Measurements from ENCODE around the gene TXNIP. TPM values are rescaled to one million over a fixed set of nuclear protein-coding genes. Genes with fewer than 3 reads are reported as not detected.

Gene TXNIP
- total RNA-seq, 1 experiment from 2014 or later, result 23.2 TPM

GRCh38 chr1:145977486-145978470 lies 18.6 kb downstream of the TXNIP start:
- DNase-seq, result peak; percentile 79
- H3K14ac ChIP-seq (ENCODE audit: insufficient read depth, low read length), result no peak overlapping the region
- no peak overlapping the region for H2AK5ac ChIP-seq (ENCODE audit: insufficient read length, low read length)
- no peak overlapping the region for H3K9ac ChIP-seq (ENCODE audit: extremely low read depth, insufficient read length, low read length)
- no peaks in the 10 kb centered on the region for H3K23me2 ChIP-seq (ENCODE audit: insufficient read length, low read depth, low read length, poor library complexity, severe bottlenecking)
- no peaks in the 10 kb centered on the region for H3K36me3 Mint-ChIP-seq (ENCODE audit: insufficient read depth in 1 of 3, low read depth in 3 of 3)
- no peaks in the 10 kb centered on the region for H3K27me3 ChIP-seq (ENCODE audit: insufficient read depth, low read length)
- no peaks in the 10 kb centered on the region for H3K9me3 Mint-ChIP-seq
- H3K56ac ChIP-seq (ENCODE audit: insufficient read length, low read depth, low read length), result no peak overlapping the region
- WGBS (ENCODE audit: extremely low coverage, insufficient read length, low lambda C conversion rate), result no CpG with 5 or more reads among the region's 9 CpGs
- H2BK20ac ChIP-seq (ENCODE audit: low read depth, low read length, poor library complexity, severe bottlenecking), result no peak overlapping the region
- H2AFZ ChIP-seq (ENCODE audit: low read length), result no peak overlapping the region
- H3K23ac ChIP-seq (ENCODE audit: insufficient read length, low read depth, low read length), result no peak overlapping the region
- H3K4me1 Mint-ChIP-seq, result peaks cover 7 to 17% of the 10 kb centered on the region in 2 experiments
- TF ChIP-seq CTCF (conservative IDR thresholded peaks at IDR 0.05), result peak; percentile 90
- H3K79me1 ChIP-seq (ENCODE audit: insufficient read depth, low read depth, low read length, poor library complexity, severe bottlenecking), result no peaks in the 10 kb centered on the region
- no peak overlapping the region for H3K18ac ChIP-seq (ENCODE audit: insufficient read length, low read depth, low read length)
- no peaks in the 10 kb centered on the region for H4K20me1 ChIP-seq (ENCODE audit: control insufficient read depth, insufficient read depth, insufficient read length)
- H4K5ac ChIP-seq (ENCODE audit: insufficient read length, low read depth, low read length), result no peak overlapping the region
- H3K4ac ChIP-seq (ENCODE audit: low read depth, low read length), result no peak overlapping the region
- H3K4me3 Mint-ChIP-seq, result peak overlapping the region; percentile 25 to 43; a peak in 2 of 5 replicates
- H3K4me2 ChIP-seq (ENCODE audit: insufficient read depth, insufficient read length, low read length), result no peak overlapping the region
- H3K9me3 ChIP-seq (ENCODE audit: control insufficient read depth, low read depth, low read length), result no peaks in the 10 kb centered on the region
- H2BK120ac ChIP-seq (ENCODE audit: low read depth, low read length, poor library complexity, severe bottlenecking), result no peak overlapping the region
- H3K27ac ChIP-seq (ENCODE audit: insufficient read length, low read depth, low read length), result peak overlapping the region; percentile 95
- no peak overlapping the region for H4K91ac ChIP-seq (ENCODE audit: insufficient read length, low read depth, low read length)
- H3T11ph ChIP-seq (ENCODE audit: low read length), result no peak overlapping the region
- no peak overlapping the region for H2BK15ac ChIP-seq (ENCODE audit: low read depth, low read length)
- H2BK12ac ChIP-seq (ENCODE audit: insufficient read length, low read depth, low read length), result no peak overlapping the region
- H3K79me2 ChIP-seq (ENCODE audit: insufficient read depth, low read length), result no peaks in the 10 kb centered on the region
- H3K4me1 ChIP-seq (ENCODE audit: insufficient read depth, low read length), result peaks cover 7% of the 10 kb centered on the region
- no peak overlapping the region for H4K8ac ChIP-seq (replicated peaks; ENCODE audit: insufficient read length, low read depth, low read length)
- peak overlapping the region in 2 of 3 experiments; percentile 28 to 68; a peak in 6 of 7 replicates for H3K27ac Mint-ChIP-seq
- no peak overlapping the region for H2BK5ac ChIP-seq (ENCODE audit: insufficient read length, low read length)
- H3K27me3 Mint-ChIP-seq (ENCODE audit: low read depth), result peaks cover 5% of the 10 kb centered on the region

Data from H9 (cell line).